CD4-positive, alpha-beta T cell treated with Interferon alpha-2 for 1 hour (primary cell): Measurements from ENCODE around the gene YIPF4.
"Not testable (repeated sequence)": the region's sequence is repeated elsewhere in the genome, so short reads cannot be mapped to it uniquely, and the experiment has no call there.

ENCODE experiments used
- DNase-seq, 2 donors: peaks; one replicate each; pipeline ENCODE4 v3.0.0-alpha.2; 2020 to 2022

Gene YIPF4

GRCh38 chr2:32289165-32289999 lies 11.7 kb downstream of the YIPF4 start:
- no peak for DNase-seq

GRCh38 chr2:32290000-32290339 lies 12.3 kb downstream of the YIPF4 start:
- DNase-seq, result no peak

GRCh38 chr2:32291746-32292145 lies 14.0 kb downstream of the YIPF4 start:
- no peak for DNase-seq

GRCh38 chr2:32293493-32293892 lies 15.8 kb downstream of the YIPF4 start:
- not testable (repeated sequence) for DNase-seq

- not testable (repeated sequence) for DNase-seq
These were observed 16.4 kb downstream of the YIPF4 start for GRCh38 chr2:32293966-32294562.

- DNase-seq, result no peak
These were observed 32.9 kb downstream of the YIPF4 start for GRCh38 chr2:32310577-32310976.

- no peak for DNase-seq
These were observed 37.2 kb downstream of the YIPF4 start for GRCh38 chr2:32314886-32315285.

GRCh38 chr2:32328679-32329078 lies 51.0 kb downstream of the YIPF4 start:
- DNase-seq, result not testable (repeated sequence)

GRCh38 chr2:32329180-32329980 lies 51.7 kb downstream of the YIPF4 start:
- not testable (repeated sequence) for DNase-seq

GRCh38 chr2:32330136-32330535 lies 52.4 kb downstream of the YIPF4 start:
- no peak for DNase-seq

- DNase-seq, result no peak
These were observed 65.1 kb downstream of the YIPF4 start for GRCh38 chr2:32342801-32343200.

- DNase-seq, result not testable (repeated sequence)
These were observed 73.1 kb downstream of the YIPF4 start for GRCh38 chr2:32350797-32351196.

GRCh38 chr2:32355976-32356680 lies 78.4 kb downstream of the YIPF4 start:
- DNase-seq, result peak in 1 of 2 donors; percentile 6

GRCh38 chr2:32356681-32357317 lies 79.1 kb downstream of the YIPF4 start, which contains the start of gene BIRC6:
Gene BIRC6 (plus strand): TSS chr2:32357023. CDS start chr2:32357162, 139 bp downstream.
- peak; percentile 93 to 95 for DNase-seq

GRCh38 chr2:32357318-32358110 lies 79.8 kb downstream of the YIPF4 start:
- peak; percentile 4 to 43 for DNase-seq

GRCh38 chr2:32358111-32358482 lies 80.4 kb downstream of the YIPF4 start:
- peak in 1 of 2 donors; percentile 13 for DNase-seq

- no peak for DNase-seq
These were observed 82.7 kb downstream of the YIPF4 start for GRCh38 chr2:32360416-32360815.

GRCh38 chr2:32362997-32363396 lies 85.3 kb downstream of the YIPF4 start:
- DNase-seq, result not testable (repeated sequence)

GRCh38 chr2:32363597-32363996 lies 85.9 kb downstream of the YIPF4 start:
- no peak for DNase-seq

GRCh38 chr2:32364290-32364689 lies 86.6 kb downstream of the YIPF4 start:
- DNase-seq, result not testable (repeated sequence)

GRCh38 chr2:32365679-32366078 lies 88.0 kb downstream of the YIPF4 start:
- not testable (repeated sequence) for DNase-seq
